22Rv1 (cell line): ENCODE results near the gene UNC13C.

ENCODE experiments used
- H3K27ac ChIP-seq: fragments of 450-650 bp; 2 replicates; pipeline ENCODE4 v1.5.1; 2017
- ZFX ChIP-seq: fragments of 450-650 bp; IDR thresholded peaks from 2 replicates; pipeline ENCODE4 v1.6.1; 2017; ENCODE audit warnings: antibody characterized with exemption, borderline replicate concordance
- TF ChIP-seq, protein P1 (sequence below): fragments of 450-650 bp; IDR thresholded peaks from 2 replicates; pipeline ENCODE4 v1.5.1; 2017; ENCODE audit warnings: mild to moderate bottlenecking

The UNC13C gene

DNA sequence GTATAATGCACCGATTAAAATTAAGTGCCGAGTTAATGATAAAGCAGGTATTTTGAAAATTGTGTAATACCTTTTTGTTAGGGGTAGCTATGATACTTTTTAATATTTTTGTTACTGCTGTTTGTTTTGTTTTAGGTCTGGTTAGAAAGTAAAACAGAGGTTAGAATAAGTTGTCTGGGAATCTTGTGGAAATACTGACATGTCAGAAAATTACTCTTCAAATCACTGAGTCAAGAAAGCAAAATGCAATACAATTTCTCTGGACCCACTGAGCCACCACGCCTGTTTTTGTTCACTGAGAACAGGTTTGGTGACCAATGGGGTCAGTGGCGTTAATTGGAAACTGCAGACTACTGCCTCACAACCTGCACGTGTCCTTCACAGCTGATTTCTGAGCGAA is 601.6 kb downstream of the UNC13C start:
- no peak overlapping the region for H3K27ac ChIP-seq
- TF ChIP-seq, protein P1, sequence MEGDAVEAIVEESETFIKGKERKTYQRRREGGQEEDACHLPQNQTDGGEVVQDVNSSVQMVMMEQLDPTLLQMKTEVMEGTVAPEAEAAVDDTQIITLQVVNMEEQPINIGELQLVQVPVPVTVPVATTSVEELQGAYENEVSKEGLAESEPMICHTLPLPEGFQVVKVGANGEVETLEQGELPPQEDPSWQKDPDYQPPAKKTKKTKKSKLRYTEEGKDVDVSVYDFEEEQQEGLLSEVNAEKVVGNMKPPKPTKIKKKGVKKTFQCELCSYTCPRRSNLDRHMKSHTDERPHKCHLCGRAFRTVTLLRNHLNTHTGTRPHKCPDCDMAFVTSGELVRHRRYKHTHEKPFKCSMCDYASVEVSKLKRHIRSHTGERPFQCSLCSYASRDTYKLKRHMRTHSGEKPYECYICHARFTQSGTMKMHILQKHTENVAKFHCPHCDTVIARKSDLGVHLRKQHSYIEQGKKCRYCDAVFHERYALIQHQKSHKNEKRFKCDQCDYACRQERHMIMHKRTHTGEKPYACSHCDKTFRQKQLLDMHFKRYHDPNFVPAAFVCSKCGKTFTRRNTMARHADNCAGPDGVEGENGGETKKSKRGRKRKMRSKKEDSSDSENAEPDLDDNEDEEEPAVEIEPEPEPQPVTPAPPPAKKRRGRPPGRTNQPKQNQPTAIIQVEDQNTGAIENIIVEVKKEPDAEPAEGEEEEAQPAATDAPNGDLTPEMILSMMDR: no peak
- no peak for TF ChIP-seq ZFX

DNA sequence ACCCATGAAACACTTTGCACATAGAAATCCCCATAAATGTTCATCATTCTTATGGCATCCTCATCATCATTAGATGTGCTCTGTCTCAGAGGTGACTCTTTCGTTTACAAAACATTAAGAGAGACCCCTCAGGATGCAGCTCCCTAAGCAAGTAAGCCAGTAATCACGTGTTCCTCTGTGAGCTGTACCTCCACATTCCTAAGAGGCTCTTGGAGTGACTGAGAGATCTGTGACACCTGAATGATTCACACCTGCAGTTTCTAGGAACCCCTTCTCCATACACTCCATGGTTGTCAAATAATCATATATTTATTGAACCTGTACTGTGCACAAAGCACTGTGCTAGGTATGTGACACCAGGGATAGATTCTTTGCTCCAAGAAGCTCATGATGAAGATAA is 602.4 kb downstream of the UNC13C start:
- TF ChIP-seq, protein P1: no peak
- TF ChIP-seq ZFX: no peak

DNA sequence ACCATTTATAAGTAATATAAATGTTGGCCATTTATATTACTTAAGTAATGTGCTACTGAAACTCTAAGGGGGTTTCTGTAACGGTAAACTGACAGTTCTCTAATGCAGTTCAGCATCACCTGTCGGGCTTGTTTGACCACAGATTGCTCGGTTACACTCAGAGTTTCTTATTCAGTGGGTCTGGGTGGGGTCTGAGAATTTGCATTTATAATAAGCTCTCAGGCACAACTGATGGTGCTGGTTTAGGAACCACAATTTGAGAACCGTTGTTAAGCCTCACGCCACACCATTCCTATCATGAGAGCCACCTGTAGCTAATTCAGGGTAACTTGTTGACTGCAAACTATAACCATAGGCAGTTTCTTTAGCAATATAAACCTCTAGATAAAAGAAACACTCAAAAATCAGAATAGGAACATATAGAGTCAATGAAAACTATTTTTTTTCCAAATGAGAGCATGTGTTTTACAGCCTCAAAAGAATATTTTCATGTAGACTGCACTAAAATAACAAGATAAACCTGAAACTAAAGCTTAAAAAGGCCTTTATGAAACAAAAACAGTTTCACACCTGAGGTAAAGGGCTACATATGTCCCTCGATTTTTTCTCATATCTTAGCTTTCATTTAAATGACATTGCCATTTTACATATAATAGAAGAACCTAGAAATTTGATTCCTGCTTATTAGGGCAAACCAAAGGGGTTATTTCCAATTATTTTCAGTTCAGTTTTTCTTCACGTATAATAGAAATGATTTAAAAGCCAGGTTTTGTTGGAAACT is 604.8 kb downstream of the UNC13C start:
- TF ChIP-seq, protein P1: no peak
- no peak for TF ChIP-seq ZFX

More for the DNA sequence above, 602.4 kb downstream of the UNC13C start:
- H3K27ac ChIP-seq: no peak overlapping the region

DNA sequence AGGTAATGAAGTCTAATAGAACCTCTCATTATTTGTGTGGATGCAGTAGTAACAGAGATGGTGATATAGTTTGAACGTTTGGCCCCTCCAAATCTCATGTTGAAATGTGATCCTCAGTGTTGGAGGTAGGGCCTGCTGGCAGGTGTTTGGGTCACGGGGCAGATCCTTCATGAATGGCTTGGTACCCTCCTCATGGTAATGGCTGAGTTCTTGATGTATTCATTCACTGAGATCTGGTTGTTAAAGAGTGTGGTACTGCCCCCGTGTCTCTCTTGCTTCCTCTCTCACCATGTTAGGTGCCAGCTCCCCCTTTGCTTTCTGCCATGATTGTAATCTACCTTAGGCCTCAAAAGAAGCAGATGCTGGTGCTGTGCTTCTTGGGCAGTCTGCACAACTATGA is 606.8 kb downstream of the UNC13C start:
- H3K27ac ChIP-seq: no peak overlapping the region
- TF ChIP-seq, protein P1: no peak
- TF ChIP-seq ZFX: no peak

More for the DNA sequence above, 604.8 kb downstream of the UNC13C start:
- H3K27ac ChIP-seq: no peak overlapping the region

DNA sequence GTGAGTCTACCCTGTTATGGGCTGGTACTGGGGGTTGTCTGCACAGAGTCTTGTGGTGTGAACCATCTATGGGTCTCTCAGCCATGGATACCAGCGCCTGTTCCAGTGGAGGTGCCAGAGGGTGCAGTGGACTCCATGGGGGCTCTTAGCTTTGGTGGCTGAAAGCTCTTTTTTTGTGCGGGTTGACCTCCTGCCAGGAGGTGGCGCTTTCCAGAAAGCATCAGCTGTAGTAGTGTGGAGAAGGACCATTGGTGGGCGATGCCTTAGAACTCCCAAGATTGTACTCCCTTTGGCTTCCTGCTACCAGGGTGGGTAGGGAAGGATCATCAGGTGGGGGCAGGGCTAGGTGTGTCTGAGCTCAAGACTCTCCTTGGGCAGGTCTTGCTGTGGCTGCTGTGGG is 615.9 kb downstream of the UNC13C start:
- no peak overlapping the region for H3K27ac ChIP-seq
- TF ChIP-seq ZFX: no peak
- TF ChIP-seq, protein P1: peak; percentile 52

DNA sequence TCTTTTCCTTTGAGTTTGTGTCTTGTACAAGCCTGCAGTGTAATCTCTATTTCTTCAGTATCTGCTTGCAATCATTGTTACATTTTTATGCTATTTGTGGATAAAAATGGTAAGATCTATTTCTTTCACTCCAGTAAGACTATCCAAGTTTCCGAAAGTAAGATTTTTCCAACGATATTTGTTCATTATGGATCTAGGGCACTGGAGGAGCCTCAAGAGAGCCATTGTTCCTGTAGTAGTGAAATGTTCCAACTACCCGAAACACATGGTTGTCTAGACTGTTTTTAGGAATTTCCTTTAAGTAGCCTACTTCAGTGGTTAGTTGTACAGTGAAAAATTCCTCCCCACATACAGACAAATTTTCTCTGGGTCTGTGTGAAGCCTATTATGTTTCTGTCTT is 621.1 kb downstream of the UNC13C start:
- no peak overlapping the region for H3K27ac ChIP-seq
- TF ChIP-seq ZFX: no peak
- TF ChIP-seq, protein P1: no peak

DNA sequence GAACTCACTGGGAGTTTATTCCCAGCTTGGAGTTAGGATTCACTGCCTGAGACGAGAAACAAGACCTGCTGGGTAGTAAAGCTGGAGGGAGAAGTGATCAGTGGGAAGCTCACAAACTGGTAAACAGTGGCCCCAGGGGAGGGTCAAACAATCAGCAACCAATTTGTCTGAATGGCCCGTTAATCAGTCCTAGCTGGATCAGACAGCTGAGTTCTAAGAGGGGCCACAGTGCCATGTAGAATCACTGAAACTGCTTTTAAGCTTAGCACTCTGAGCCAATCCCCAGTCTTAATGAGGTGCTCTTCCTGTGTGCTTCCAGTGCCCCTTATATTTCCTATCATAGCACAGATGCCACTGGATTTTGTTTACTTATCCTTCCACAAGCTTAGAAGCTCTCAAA is 626.8 kb downstream of the UNC13C start:
- TF ChIP-seq ZFX: no peak
- TF ChIP-seq, protein P1: no peak
- no peak overlapping the region for H3K27ac ChIP-seq
